Right lobe of liver (tissue), 4 donors: ENCODE results near the gene SEMA5B.

ENCODE experiments used
- CTCF ChIP-seq, 4 donors: fragments of 200-600 bp in 3 of 4; fragments of 450-650 bp in 1 of 4; IDR thresholded peaks; one replicate each; pipeline versions ENCODE4 v1.5.1 to v1.8.0; 2016 to 2022; ENCODE audit warnings: antibody characterized with exemption in 4 of 4, mild to moderate bottlenecking in 2 of 4
- POLR2A ChIP-seq: fragments of 450-650 bp; IDR thresholded peaks from one replicate; pipeline ENCODE4 v1.6.1; 2017; ENCODE audit warnings: antibody characterized with exemption, mild to moderate bottlenecking
- donor health status: DM: no; HTN: no; CAD: no.
- donor health status: DM: no; HTN: no; CAD: no.
- donor health status: DM: no; HTN: yes; CAD: no.

DNA sequence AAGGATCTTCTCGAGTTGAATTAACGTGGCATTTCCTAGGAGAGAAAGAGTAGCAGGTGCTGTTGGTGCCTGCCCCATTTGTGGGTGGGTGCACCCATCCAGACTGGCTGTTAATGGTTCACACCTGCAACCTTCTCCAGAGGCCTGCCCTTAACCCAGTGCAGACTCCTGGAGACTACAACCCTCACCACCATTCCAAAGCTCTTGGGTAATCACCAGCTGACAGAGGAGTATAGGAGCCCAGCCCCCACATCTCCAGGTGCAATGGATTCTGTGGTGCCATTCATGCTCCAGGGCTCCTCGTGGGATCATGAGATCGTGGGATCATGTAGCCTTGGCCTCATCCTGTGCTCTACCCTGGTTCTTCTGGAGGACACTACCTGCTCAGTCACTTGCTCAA lies 60.2 kb downstream of the SEMA5B start:
- TF ChIP-seq CTCF (IDR thresholded peaks at IDR 0.05) (no peak), POLR2A (no peak)
